Spinal cord (tissue), 10 donors: ENCODE results near the gene SCG5. TPM values are rescaled to one million over a fixed set of nuclear protein-coding genes. Genes with fewer than 3 reads are reported as not detected.

Experiments used
- DNase-seq, 6 donors: peaks; one replicate each; pipeline versions ENCODE4 v3.0.0 to v3.0.0-alpha.2; 2013 to 2015; ENCODE audit warnings: low spot score in 6 of 6, low read depth in 4 of 6
- H3K27ac ChIP-seq: one replicate; pipeline ENCODE4 v1.5.1; 2013; ENCODE audit warnings: low read depth, low read length, control low read depth
- H3K27me3 ChIP-seq: one replicate; pipeline ENCODE4 v1.6.1; 2013; ENCODE audit warnings: low read length; ENCODE audit not compliant: control insufficient read depth, insufficient read depth
- H3K36me3 ChIP-seq: one replicate; pipeline ENCODE4 v1.6.1; 2013; ENCODE audit warnings: low read length; ENCODE audit not compliant: control insufficient read depth, insufficient read depth
- H3K4me1 ChIP-seq: one replicate; pipeline ENCODE4 v1.6.1; 2013; ENCODE audit warnings: low read length; ENCODE audit not compliant: control insufficient read depth, insufficient read depth
- H3K4me3 ChIP-seq: one replicate; pipeline ENCODE4 v1.5.1; 2013; ENCODE audit warnings: low read depth, low read length, control low read depth
- H3K9me3 ChIP-seq: one replicate; pipeline ENCODE4 v1.6.1; 2013; ENCODE audit warnings: low read length; ENCODE audit not compliant: control insufficient read depth, insufficient read depth
- WGBS: methylation state at CpG from one replicate; pipeline ENCODE4 v1.1.5; 2013; ENCODE audit warnings: missing lambda C conversion rate; ENCODE audit not compliant: insufficient coverage; 5-methylcytosine and 5-hydroxymethylcytosine counted together
- polyA plus RNA-seq, 2 donors: library from polyadenylated mRNA; unstranded; fragments of 120-200 nt; gene quantifications; one replicate each; pipeline ENCODE4 v1.2.1, GENCODE V29; 2013; ENCODE audit not compliant: insufficient read length in 2 of 2
- total RNA-seq, 2 donors: library from RNA; depleted of rRNA in 1 of 2; stranded (reverse); fragments of 120-200 nt in 1 of 2; fragments of >200 nt in 1 of 2; gene quantifications; one replicate each; pipeline versions ENCODE4 v1.2.3 to v1.2.4, GENCODE V29; 2013 to 2014
- donor health status: healthy.

Gene SCG5
- total and polyA plus RNA-seq, 4 donors, result 115 to 291 (median 232) TPM

DNA sequence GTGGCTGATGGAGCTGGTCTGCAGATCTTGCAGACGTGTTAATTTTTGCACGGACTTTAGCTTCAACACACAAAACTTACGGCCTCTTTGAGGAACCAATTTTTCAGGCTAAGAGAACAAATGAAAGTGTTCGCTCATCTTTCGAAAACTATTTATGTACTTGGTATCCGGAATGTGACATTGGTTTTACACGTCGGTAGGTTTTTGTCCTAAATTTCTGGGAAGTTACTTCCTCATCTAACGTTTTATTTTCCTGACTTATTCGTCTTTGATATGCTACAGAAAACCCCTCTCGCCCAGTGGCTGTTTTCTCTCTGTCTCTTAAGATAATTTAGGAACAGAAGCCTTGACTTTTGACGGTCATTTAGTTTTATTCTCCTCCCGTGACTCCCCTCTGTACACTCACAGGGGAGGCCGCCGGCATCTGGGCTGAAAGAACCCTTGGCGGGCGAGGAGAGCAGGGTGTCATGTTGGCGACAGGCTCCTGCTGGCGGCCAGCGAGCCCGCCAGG, 75.5 kb downstream of the SCG5 start:
- WGBS, result 0% methylated on average over 4 of the region's 21 CpGs

DNA sequence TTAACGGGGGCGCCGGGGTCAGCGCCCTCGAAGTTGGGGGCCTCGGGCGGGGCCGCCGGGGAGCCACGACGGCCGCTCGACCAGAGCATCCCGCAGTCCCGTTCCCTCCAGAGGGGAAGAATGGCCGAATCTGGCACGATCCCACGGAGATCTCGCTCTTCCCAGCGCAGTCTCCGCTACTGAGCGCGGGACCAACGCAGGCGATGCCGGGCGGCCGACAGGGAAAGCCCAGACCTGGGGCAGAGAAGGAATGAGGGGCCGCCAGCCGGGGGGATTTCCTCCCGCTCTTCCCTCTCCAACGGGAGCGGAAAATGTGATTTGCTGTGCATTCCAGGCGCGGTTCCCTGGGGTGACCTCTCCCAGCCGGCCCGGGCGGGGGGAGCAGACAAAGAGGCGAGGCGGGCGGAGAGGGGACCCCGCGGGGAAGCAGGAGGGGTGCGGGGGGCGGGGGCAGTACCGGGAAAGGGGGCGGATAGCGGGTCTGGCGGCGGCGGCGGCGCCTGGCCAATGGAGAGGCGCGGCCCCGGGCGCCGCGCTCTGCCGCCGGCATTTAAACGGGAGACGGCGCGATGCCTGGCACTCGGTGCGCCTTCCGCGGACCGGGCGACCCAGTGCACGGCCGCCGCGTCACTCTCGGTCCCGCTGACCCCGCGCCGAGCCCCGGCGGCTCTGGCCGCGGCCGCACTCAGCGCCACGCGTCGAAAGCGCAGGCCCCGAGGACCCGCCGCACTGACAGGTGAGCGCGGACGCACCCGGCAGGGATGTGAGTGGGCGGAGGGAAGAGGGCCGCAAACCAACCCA, 76.1 kb downstream of the SCG5 start, which contains the start of gene GREM1:
GREM1 (plus strand) TSS at position 579 of the 801 bp plus-strand sequence. CDS start 12,687 bp downstream, outside the sequence.
- DNase-seq, result peak in 2 of 6 donors; percentile 53 to 62
- H3K4me1 ChIP-seq, result peaks cover 21% of the 10 kb centered on the region
- WGBS, result under 1% methylated on average over 95 of the region's 99 CpGs
- no peaks in the 10 kb centered on the region for H3K9me3 ChIP-seq
- H3K36me3 ChIP-seq, result no peaks in the 10 kb centered on the region
- H3K27ac ChIP-seq, result no peak within 1 kb of the TSS
- peak within 1 kb of the TSS; percentile 25 for H3K4me3 ChIP-seq
- peaks cover 62% of the 10 kb centered on the region for H3K27me3 ChIP-seq

More for the DNA sequence above, 75.5 kb downstream of the SCG5 start:
- peak in 2 of 6 donors; percentile 26 to 34 for DNase-seq
- H3K27ac ChIP-seq, result no peak overlapping the region
- no peaks in the 10 kb centered on the region for H3K9me3 ChIP-seq
- H3K36me3 ChIP-seq, result no peaks in the 10 kb centered on the region
- peak overlapping the region; percentile 14 for H3K4me3 ChIP-seq
- peaks cover 62% of the 10 kb centered on the region for H3K27me3 ChIP-seq
- peaks cover 21% of the 10 kb centered on the region for H3K4me1 ChIP-seq

DNA sequence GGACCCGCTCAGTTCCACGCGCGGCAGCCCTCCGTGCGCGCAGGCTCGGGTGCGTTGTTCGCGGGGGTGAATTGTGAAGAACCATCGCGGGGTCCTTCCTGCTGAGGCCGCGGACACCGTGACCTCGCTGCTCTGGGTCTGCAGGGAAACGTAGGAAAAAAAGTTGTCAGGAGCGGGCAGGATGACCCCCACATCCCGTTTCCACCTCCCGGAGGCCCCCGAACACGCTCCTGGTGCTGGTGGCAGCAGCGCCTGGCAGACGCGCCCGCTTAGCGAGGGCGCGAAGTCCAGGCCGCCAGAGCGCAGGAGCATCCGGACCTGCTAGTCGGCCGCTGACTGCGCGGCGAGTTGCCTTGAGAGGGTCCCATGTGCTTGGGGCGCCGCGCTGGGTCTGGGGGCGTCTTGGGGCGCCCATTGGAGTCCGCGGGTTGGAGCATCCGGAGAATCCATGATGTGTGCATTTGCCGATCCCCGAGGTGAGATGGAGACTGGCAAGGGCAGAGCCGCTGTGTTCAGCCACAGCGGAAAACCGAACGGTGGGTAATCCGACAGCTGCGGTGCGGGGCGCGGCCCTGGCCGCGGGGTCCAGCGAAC, 76.8 kb downstream of the SCG5 start:
- peaks cover 60% of the 10 kb centered on the region for H3K27me3 ChIP-seq
- under 1% methylated on average over 60 of the region's 60 CpGs for WGBS
- H3K36me3 ChIP-seq, result no peaks in the 10 kb centered on the region
- H3K4me1 ChIP-seq, result peaks cover 21% of the 10 kb centered on the region
- H3K9me3 ChIP-seq, result no peaks in the 10 kb centered on the region
- peak in 2 of 6 donors; percentile 26 to 45 for DNase-seq
- peak overlapping the region; percentile 25 for H3K4me3 ChIP-seq
- H3K27ac ChIP-seq, result no peak overlapping the region

GRCh38 chr15:32718821-32719716, 77.6 kb downstream of the SCG5 start:
- Histone ChIP-seq H3K4me3 (peak overlapping the region; percentile 25), H3K27ac (no peak overlapping the region), H3K36me3 (no peaks in the 10 kb centered on the region), H3K4me1 (peaks cover 21% of the 10 kb centered on the region), H3K27me3 (peaks cover 59% of the 10 kb centered on the region), H3K9me3 (no peaks in the 10 kb centered on the region)
- peak in 2 of 6 donors; percentile 45 to 47 for DNase-seq
- 2% methylated on average over 70 of the region's 70 CpGs for WGBS

DNA sequence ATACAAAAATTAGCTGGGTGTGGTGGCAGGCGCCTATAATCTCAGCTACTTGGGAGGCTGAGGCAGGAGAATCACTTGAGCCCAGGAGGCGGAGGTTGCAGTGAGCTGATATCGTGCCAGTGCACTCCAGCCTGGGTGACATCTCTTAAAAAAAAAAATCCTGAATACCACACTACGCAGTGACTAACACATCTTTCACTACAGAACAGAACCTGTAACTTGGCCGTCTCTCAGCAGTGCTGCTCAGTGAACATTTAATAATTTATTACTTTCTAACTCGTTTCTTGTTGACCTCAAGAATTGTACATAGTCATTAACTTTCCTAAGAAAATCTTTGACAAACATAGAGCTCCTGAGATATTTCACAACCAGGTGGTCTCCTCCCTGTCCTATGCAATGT, 80.1 kb downstream of the SCG5 start:
- Histone ChIP-seq H3K27ac (no peak overlapping the region), H3K36me3 (no peaks in the 10 kb centered on the region), H3K27me3 (peaks cover 39% of the 10 kb centered on the region), H3K9me3 (no peaks in the 10 kb centered on the region), H3K4me1 (peaks cover 21% of the 10 kb centered on the region), H3K4me3 (no peak overlapping the region)
- 86% methylated on average over 4 of the region's 6 CpGs for WGBS
- no peak for DNase-seq

- Histone ChIP-seq H3K27ac (no peak overlapping the region), H3K9me3 (no peaks in the 10 kb centered on the region), H3K27me3 (peaks cover 34% of the 10 kb centered on the region), H3K36me3 (no peaks in the 10 kb centered on the region), H3K4me1 (peaks cover 20% of the 10 kb centered on the region), H3K4me3 (no peak overlapping the region)
- DNase-seq, result no peak
These were observed 80.6 kb downstream of the SCG5 start for GRCh38 chr15:32722136-32722535.

DNA sequence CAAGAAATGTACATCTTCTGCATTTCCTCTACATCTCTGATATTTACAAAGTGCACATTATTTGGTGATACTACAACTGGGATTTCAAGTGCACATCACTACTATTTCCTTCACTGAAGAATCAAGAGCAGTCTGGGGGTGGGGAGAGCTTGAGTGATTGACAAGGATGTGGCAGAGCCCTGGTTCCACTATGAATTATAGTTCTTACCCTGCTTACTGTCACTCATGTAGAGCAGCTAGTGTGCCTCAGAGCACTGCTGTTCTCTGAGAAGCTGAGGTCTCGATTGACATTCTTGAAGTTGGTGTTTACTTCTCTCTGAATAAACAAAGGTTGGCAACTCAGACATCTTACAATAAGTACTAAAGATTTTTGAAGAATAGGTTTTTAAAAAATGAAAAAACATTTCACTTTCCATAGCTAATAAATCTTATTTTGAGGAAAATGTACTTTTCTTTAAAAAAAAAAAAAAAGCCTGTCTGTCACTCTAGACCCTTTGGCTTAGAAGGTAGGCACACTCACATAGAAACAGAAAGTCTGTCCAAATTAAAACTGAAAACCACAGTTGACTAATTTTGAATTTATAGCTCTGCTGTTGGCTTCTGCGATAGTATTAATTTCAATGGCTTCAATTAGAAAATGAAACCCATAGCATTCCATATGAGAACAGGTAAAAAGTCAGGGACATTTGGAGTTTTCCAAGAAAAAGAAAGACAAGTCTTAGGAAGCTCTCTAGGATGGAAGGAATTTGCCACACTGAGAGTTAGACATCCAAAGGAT, 81.8 kb downstream of the SCG5 start:
- H3K4me1 ChIP-seq, result peaks cover 10% of the 10 kb centered on the region
- H3K4me3 ChIP-seq, result no peak overlapping the region
- WGBS, result no CpG with 5 or more reads among the region's 2 CpGs
- H3K36me3 ChIP-seq, result no peaks in the 10 kb centered on the region
- H3K27me3 ChIP-seq, result peaks cover 23% of the 10 kb centered on the region
- no peak overlapping the region for H3K27ac ChIP-seq
- H3K9me3 ChIP-seq, result no peaks in the 10 kb centered on the region
- DNase-seq, result no peak

GRCh38 chr15:32729700-32730395, 88.3 kb downstream of the SCG5 start:
- Histone ChIP-seq H3K36me3 (no peaks in the 10 kb centered on the region), H3K9me3 (no peaks in the 10 kb centered on the region), H3K27me3 (peaks cover 8% of the 10 kb centered on the region), H3K4me3 (no peak overlapping the region), H3K4me1 (peaks cover 4% of the 10 kb centered on the region), H3K27ac (no peak overlapping the region)
- no peak for DNase-seq
- WGBS, result 93% methylated on average over 5 of the region's 10 CpGs
